NCI-H2029 treated with DMSO at 0.1 percent for 48 hours (cell line): ENCODE measurements around the gene KIF5C.

Source experiments
- DNase-seq: peaks from one replicate; lab custom pipeline; 2025; lab: John Stamatoyannopoulos, UW

KIF5C gene

DNA sequence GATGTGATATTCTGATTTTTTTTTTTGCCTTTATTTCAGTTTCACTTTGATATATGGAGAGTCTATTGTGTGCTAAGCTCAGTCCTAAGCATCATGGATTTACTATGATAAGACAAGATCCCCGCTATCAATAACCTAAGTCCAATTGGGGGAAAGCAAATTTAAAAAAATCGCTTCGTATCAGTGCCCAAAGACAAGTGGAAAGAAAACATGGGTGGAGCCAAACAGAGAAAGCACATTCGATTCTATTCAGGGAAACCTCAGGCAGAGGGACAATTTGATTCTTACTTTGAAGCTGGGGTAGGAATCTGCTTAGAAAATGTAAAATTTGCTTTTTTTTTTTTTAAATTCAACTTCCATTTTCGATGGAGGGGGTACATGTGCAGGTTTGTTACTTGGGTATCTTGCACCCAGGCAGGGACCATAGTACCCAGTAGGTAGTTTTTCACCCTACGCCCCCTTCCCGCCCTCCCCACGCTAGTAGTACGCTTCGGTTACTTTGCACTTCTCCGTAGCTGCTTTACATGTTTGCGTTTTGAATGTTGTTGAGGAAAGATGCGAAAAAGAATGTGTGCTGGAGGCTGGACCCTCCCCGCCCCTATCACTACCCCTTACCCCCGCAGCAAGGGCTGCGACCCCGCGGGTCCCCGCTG, 12.4 kb downstream of the KIF5C start:
- DNase-seq: peak; percentile 55

GRCh38 chr2:148888003-148888501, 13.0 kb downstream of the KIF5C start:
- DNase-seq: peak; percentile 20

DNA sequence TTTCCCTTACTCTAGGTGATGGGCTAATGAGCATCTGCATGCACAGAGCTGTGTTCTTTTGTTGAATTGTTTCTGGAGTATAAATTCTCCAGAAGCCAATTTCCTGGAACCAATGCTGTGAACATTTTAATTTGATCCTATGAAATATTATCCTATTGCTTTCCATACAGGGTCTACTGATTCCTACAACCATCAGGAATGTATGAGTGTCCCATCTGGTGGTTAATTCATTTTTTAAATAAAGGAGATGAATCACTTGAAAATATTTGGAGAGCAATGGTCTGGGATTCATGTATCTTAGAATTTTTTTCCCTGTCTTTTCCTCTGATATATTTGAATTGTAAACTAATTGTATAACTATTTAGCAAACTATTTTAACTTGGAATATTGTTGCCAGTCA, 14.0 kb downstream of the KIF5C start:
- DNase-seq: no peak

GRCh38 chr2:148893906-148894305, 18.9 kb downstream of the KIF5C start:
- DNase-seq: no peak

GRCh38 chr2:148896136-148896535, 21.1 kb downstream of the KIF5C start:
- DNase-seq: peak; percentile 47

DNA sequence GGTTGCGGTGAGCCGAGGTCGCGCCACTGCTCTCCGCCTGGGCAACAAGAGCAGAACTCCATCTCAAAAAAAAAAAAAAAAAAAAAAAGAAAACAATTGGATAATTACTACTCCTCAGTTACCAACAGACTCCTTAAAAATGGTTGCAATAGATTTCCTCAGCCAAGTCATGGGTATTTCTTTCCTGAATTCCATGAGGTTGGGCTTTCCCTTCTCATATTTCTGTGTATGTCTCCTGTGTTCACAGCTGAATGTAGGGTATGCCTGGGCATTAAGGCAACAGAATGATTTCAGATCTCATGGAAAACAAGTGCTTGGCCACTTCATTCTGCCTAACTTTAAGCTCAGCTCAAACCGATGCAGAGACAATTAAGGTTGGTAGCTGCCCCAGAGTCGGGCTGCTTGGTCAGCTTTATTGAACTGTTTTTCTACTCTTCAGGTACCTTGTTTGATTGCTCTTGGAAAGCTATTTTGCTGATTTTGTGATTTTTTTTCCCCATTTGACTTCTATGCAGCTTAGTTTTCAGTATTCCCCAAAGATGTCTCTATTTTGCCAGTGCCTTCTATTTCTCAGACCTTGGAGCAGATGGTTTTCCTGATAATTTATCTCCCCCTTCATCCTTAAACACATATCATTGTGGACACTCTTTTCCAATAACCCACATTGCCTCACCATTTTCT, 24.8 kb downstream of the KIF5C start:
- DNase-seq: peak; percentile 8

DNA sequence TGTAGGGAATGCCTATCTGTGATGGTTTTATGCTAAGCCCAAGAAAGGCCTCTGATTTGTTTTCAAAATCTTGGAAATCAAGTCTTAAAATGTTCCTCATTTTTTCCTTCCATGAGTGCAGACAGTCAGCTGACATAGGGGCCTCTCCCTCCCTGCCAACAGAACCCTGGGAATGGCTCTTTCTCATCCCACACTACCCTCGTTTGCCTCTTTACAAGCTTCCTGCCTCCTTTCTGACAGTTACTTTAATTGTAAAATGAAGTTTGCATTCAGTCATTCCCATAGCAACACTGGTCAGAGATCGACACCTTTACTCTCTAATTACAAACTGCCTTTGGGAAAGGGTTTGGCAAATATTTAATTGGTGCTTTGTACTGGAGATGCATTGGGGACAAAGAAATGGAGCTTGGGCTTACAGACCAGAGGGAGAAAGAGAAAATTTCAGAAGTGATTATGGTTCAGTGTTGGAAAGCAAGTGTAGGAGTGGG, 25.4 kb downstream of the KIF5C start:
- DNase-seq: peak; percentile 68

DNA sequence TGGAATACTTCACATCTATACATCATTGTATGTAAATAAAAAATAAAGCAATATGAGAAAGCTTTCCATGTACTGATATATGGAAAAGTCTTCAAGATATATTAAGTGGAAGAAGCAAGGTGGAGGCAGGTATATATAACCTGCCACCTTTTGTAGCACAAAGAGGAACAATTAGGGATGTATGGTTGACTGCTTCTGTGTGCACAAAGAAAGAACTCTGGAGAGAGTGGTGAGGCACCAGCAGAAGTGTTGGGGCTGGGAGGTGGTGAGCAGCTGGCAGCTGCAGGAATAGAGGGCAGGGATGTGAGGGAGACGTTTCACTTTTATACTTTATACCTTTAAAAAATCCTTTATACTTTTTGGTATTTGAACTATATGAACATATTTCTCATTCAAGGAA, 26.1 kb downstream of the KIF5C start:
- peak; percentile 51 for DNase-seq

DNA sequence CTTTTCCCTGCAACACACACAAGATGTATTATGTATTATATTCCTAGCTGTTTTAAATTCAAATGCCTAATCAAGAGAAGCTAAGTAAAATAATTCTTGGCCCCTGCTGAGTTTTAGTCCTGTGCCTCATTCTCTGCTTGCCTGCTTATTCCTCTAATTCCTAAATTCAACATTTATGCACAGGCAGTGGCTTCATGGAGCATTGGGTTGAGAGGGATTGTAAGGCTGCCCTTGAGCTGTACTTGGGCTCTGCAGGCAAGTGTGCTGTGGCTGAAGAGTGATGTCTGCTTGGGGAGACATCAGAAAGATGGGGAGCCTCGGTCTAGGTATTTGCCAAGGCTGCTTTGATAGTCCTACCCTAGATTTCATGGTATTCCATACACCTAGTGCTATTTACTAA, 27.8 kb downstream of the KIF5C start:
- DNase-seq: no peak

GRCh38 chr2:148903294-148903693, 28.3 kb downstream of the KIF5C start:
- peak; percentile 23 for DNase-seq

DNA sequence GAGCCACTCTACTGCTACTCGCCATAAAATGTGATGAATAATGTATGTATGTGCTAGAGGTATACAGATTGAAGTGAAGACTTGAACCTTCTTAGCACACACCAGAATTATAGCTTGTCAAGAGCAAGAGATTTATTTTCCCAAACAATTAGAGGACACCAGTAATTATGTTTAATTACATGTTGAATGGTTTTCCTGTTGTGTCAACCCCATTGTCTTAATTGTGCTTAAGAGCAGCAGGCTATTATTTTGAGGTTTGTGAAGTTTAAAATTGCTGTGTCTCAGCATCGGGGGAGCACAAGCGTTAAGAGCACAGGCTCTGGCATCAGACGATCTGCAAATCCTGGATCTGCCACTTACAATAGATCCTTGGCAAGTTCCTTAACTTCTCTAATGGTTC, 29.0 kb downstream of the KIF5C start:
- DNase-seq: no peak

DNA sequence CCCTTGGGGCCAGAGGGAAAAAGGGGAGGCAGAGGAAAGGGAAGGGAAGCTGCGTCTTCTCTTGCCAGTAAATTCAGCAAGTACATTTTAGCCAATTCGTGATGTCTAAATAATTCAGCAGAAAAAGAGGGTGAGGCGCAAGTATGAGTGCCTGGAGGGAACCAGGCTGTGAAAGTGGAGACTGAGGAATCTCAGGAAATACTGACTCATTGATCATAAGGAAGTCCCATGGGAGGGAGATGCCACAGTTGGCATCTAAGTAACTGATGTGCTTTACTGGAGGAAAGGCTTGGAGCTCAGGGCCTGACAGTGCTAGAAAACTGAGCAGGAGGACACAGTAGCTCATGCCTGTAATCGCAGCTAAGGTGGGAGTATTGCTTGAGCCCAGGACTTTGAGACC, 31.1 kb downstream of the KIF5C start:
- DNase-seq: no peak

GRCh38 chr2:148907085-148907785, 32.2 kb downstream of the KIF5C start:
- DNase-seq: no peak

DNA sequence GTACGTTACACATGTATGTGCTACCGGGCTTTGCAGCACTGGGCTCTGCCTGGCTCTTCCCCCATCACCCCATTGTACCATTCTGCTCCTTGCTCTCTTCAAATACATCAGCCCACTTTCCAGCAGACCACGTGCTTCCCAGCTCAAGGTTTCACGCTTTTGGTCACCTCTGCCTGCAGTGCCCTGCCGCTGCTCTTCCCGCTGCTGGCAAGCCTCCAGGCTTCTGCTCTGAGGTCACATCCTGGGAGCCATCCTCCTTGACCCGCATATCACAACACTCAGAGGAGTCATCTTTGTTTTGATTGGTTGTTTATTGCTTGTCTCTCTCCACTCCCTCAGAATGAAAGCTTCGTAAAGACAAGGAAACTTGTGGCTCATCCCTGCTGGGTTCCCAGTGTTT, 34.1 kb downstream of the KIF5C start:
- peak; percentile 76 for DNase-seq

- DNase-seq: no peak
Measured at GRCh38 chr2:148913061-148913460, 38.0 kb downstream of the KIF5C start.

GRCh38 chr2:148913492-148913891, 38.5 kb downstream of the KIF5C start:
- DNase-seq: no peak

GRCh38 chr2:148914463-148914862, 39.4 kb downstream of the KIF5C start:
- DNase-seq: peak; percentile 53

DNA sequence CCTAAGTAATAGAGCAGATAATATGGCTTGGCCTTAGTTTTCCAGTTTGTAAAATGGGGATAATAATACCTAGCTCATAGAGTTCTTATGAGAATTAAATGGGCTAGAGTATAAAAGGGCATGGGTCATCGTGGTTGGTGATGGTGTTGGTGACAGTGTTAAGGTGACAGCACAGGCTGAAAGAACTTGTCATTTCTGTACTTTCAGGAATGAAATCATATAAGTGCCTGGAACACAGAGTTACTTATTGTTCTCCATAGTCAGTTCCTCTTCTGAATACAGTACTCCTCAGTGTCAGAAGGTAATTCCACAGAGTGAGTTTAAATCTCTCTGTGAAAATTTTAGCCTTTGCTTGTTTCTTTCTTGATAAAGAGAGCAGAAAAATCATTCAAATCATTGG, 42.4 kb downstream of the KIF5C start:
- no peak for DNase-seq

GRCh38 chr2:148918554-148918953, 43.5 kb downstream of the KIF5C start:
- DNase-seq: no peak

GRCh38 chr2:148920559-148920958, 45.5 kb downstream of the KIF5C start:
- DNase-seq: no peak

DNA sequence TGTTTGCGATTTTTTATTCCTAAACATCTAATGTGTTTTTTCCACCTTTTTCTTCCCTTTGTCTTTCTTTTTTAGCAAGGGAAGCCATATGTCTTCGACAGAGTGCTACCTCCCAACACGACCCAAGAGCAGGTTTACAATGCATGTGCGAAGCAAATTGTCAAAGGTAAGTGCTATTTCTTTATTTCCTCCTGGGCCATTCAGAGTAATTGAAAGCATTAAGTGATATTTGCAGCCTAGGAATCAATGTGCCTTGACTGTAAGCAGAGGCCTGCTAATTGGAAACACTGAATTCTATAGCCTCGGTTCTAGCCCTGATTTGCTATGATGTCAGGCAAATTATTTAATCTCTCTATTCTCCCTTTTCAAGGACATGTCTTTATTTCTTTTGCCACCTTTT, 47.0 kb downstream of the KIF5C start:
- no peak for DNase-seq

DNA sequence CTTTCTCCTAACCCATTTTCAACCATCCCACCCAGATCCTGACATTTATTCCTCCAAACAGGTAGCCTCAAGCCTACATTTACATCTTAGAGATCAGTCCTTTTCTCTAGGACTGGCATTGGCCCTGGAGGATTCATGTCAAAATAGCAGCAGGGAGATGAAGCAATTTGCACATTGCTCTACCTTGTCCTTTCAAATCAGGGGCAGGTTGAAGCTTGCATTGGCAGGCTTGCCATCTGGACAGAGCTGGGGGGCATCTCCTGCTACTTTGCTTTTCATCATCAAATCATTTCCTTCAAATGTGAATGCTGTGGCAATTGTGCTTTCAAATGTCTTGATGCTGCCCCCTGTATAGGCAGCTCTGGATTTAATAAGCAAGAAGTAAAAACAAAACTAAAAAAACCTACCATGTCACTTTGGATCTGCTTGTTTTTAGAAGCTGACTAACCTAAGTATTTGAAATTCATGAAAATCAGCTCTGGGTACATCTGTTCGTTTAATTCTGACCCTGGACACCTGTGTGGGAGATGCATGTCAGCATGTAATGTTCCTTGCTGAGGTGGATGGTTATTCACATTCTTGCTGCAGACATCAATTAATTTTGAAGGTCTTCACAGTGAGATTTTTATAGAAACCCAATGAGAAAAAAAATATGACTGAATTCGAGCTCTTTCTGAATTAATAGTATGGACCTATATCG, 47.9 kb downstream of the KIF5C start:
- no peak for DNase-seq
